GM23248 (cell line): ENCODE data around the gene PAK4. TPM values are rescaled to one million over a fixed set of nuclear protein-coding genes. Genes with fewer than 3 reads are reported as not detected.
A peak's percentile ranks its signal among the peaks of the same experiment; 100 is the strongest.

Source experiments
- DNase-seq: peaks from one replicate; pipeline ENCODE4 v3.0.0-alpha.2; 2015
- H2AFZ ChIP-seq: fragments of 200-600 bp; sonication (generic); 2 replicates; pipeline ENCODE4 v1.6.1; 2016; ENCODE audit warnings: antibody characterized with exemption
- H3F3A ChIP-seq: fragments of 200-600 bp; sonication (generic); 2 replicates; pipeline ENCODE4 v1.6.1; 2016; ENCODE audit warnings: mild to moderate bottlenecking, antibody characterized with exemption, mixed run types; ENCODE audit not compliant: insufficient read depth
- H3K27ac ChIP-seq: fragments of 200-600 bp; sonication (generic); 2 replicates; pipeline ENCODE4 v1.5.1; 2016; ENCODE audit warnings: mild to moderate bottlenecking
- H3K27me3 ChIP-seq: fragments of 200-600 bp; sonication (generic); replicated peaks from 2 replicates; pipeline ENCODE4 v1.6.1; 2016; ENCODE audit warnings: mild to moderate bottlenecking; ENCODE audit not compliant: insufficient read depth
- H3K36me3 ChIP-seq: fragments of 200-600 bp; sonication (generic); 2 replicates; pipeline ENCODE4 v1.6.1; 2016; ENCODE audit warnings: low read depth, mild to moderate bottlenecking
- H3K4me1 ChIP-seq: fragments of 200-600 bp; sonication (generic); 2 replicates; pipeline ENCODE4 v1.6.1; 2016; ENCODE audit warnings: mild to moderate bottlenecking; ENCODE audit not compliant: insufficient read depth
- H3K4me2 ChIP-seq: fragments of 200-600 bp; sonication (generic); one replicate; pipeline ENCODE4 v1.6.1; 2016; ENCODE audit warnings: mild to moderate bottlenecking; ENCODE audit not compliant: unreplicated experiment
- H3K4me3 ChIP-seq: fragments of 200-600 bp; sonication (generic); 2 replicates; pipeline ENCODE4 v1.5.1; 2016; ENCODE audit warnings: mild to moderate bottlenecking
- H3K79me2 ChIP-seq: fragments of 200-600 bp; sonication (generic); 2 replicates; pipeline ENCODE4 v1.6.1; 2016; ENCODE audit warnings: mild to moderate bottlenecking; ENCODE audit not compliant: insufficient read depth
- H3K9ac ChIP-seq: fragments of 200-600 bp; sonication (generic); 2 replicates; pipeline ENCODE4 v1.6.1; 2016; ENCODE audit warnings: mild to moderate bottlenecking
- H3K9me2 ChIP-seq: fragments of 200-600 bp; sonication (generic); 2 replicates; pipeline ENCODE4 v1.6.1; 2016; ENCODE audit warnings: mixed run types, mild to moderate bottlenecking, moderate library complexity; ENCODE audit not compliant: insufficient read depth
- H3K9me3 ChIP-seq: fragments of 200-600 bp; sonication (generic); one replicate; pipeline ENCODE4 v1.6.1; 2017; ENCODE audit warnings: low read depth
- H4K20me1 ChIP-seq: fragments of 200-600 bp; sonication (generic); 2 replicates; pipeline ENCODE4 v1.6.0; 2016; ENCODE audit not compliant: insufficient read depth
- EZH2 ChIP-seq: fragments of 200-600 bp; sonication (generic); IDR thresholded peaks from 2 replicates; pipeline ENCODE4 v1.6.1; 2018; ENCODE audit warnings: antibody characterized with exemption, mild to moderate bottlenecking; ENCODE audit not compliant: insufficient read depth, poor library complexity, severe bottlenecking
- EZH2phosphoT487 ChIP-seq: fragments of 200-600 bp; sonication (generic); IDR thresholded peaks from 2 replicates; pipeline ENCODE4 v1.6.1; 2018; ENCODE audit warnings: antibody characterized with exemption, moderate library complexity, mild to moderate bottlenecking, low read depth; ENCODE audit not compliant: insufficient read depth
- WGBS, 2 experiments: methylation state at CpG; one replicate each; pipeline ENCODE4 v1.1.6; 2015 to 2017; ENCODE audit warnings: low lambda C conversion rate in 2 of 2, low coverage in 1 of 2; ENCODE audit errors: missing lambda C conversion rate in 2 of 2; 5-methylcytosine and 5-hydroxymethylcytosine counted together
- in situ Hi-C: fragments of 300-500 bp; cut with MboI; formaldehyde crosslinking; loops from 2 replicates; pipeline ENCODE4 v1.15.0; 2020
- polyA plus RNA-seq: library from polyadenylated mRNA; unstranded; fragments of >200 nt; fragmentation: Nextera tagmentation; extraction: Ambion mirVana; gene quantifications from 2 replicates; pipeline ENCODE4 v1.2.1, GENCODE V29; 2016
- total RNA-seq: library from RNA; depleted of rRNA; stranded (reverse); fragments of >200 nt; shearing (Covaris generic); gene quantifications from 2 replicates; pipeline ENCODE4 v1.2.3, GENCODE V29; 2014

Gene PAK4
- total and polyA plus RNA-seq, 2 experiments from 2014 or later: 10.9 to 20.1 TPM

GRCh38 chr19:39157275-39157996 lies 31.9 kb downstream of the PAK4 start:
- no peak overlapping the region for H3K27ac ChIP-seq
- no peaks in the 10 kb centered on the region for H3K36me3 ChIP-seq
- H3K9me2 ChIP-seq: no peaks in the 10 kb centered on the region
- peaks cover 4% of the 10 kb centered on the region; the same call in 1 of the 2 replicates for H4K20me1 ChIP-seq
- H3K4me2 ChIP-seq: no peak overlapping the region
- H3K79me2 ChIP-seq: peaks cover 86% of the 10 kb centered on the region
- H3K27me3 ChIP-seq: no peaks in the 10 kb centered on the region
- peaks cover 8% of the 10 kb centered on the region; the same call in 1 of the 2 replicates for H3K4me1 ChIP-seq
- H3F3A ChIP-seq: no peaks in the 10 kb centered on the region
- DNase-seq: no peak
- H3K9ac ChIP-seq: no peak overlapping the region
- WGBS, 2 experiments: 75 to 76% methylated on average over 23 of the region's 23 CpGs
- in situ Hi-C loops: no loop called here
- H3K9me3 ChIP-seq: no peaks in the 10 kb centered on the region
- no peak overlapping the region for H2AFZ ChIP-seq
- TF ChIP-seq EZH2 (no peak), EZH2phosphoT487 (no peak)
- no peak overlapping the region for H3K4me3 ChIP-seq

DNA sequence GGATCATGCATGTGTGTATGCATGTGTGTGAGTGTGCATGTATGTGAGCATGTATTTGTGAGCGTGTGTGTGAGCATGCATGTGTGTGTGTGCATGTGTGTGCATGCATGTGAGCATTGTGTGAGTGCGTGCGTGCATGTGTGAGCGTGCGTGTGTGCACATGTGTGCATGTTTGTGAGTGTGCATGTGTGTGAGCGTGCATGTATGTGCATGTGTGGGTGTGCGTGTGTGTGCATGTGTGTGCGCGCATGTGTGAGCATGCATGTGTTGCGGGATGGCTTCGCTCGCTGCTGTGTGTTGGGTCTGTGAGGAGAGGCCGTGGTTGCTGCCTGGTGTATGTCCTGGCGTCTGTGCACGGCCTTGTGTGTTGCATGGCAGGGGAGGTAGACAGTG lies 32.4 kb downstream of the PAK4 start:
- TF ChIP-seq EZH2 (no peak), EZH2phosphoT487 (no peak)
- WGBS, 2 experiments: 89 to 90% methylated on average over 15 of the region's 15 CpGs
- Histone ChIP-seq H3K4me3 (no peak overlapping the region), H3F3A (no peaks in the 10 kb centered on the region), H3K36me3 (no peaks in the 10 kb centered on the region), H3K79me2 (peaks cover 86% of the 10 kb centered on the region), H3K4me2 (no peak overlapping the region), H3K9ac (no peak overlapping the region), H3K9me2 (no peaks in the 10 kb centered on the region), H3K27ac (no peak overlapping the region), H3K4me1 (peaks cover 8% of the 10 kb centered on the region; the same call in 1 of the 2 replicates), H2AFZ (no peak overlapping the region), H3K27me3 (no peaks in the 10 kb centered on the region), H4K20me1 (peaks cover 4% of the 10 kb centered on the region; the same call in 1 of the 2 replicates), H3K9me3 (no peaks in the 10 kb centered on the region)
- in situ Hi-C loops: no loop called here
- DNase-seq: no peak

- Histone ChIP-seq H3K9me3 (no peaks in the 10 kb centered on the region), H3K27me3 (no peaks in the 10 kb centered on the region), H2AFZ (no peak overlapping the region), H3K79me2 (peaks cover 87% of the 10 kb centered on the region), H3K9ac (no peak overlapping the region), H3K36me3 (no peaks in the 10 kb centered on the region), H3K4me1 (peaks cover 8% of the 10 kb centered on the region; the same call in 1 of the 2 replicates), H3F3A (no peaks in the 10 kb centered on the region), H4K20me1 (peaks cover 4% of the 10 kb centered on the region; the same call in 1 of the 2 replicates), H3K9me2 (no peaks in the 10 kb centered on the region), H3K4me3 (no peak overlapping the region), H3K27ac (no peak overlapping the region), H3K4me2 (no peak overlapping the region)
- TF ChIP-seq EZH2phosphoT487 (no peak), EZH2 (no peak)
- DNase-seq: no peak
- in situ Hi-C loops: no loop called here
- WGBS, 2 experiments: 91 to 94% methylated on average over 12 of the region's 12 CpGs
Observed at GRCh38 chr19:39158646-39159260, 33.2 kb downstream of the PAK4 start.

- no peak for TF ChIP-seq EZH2phosphoT487
- TF ChIP-seq EZH2: no peak
- Histone ChIP-seq H3K27ac (no peak overlapping the region), H3K4me3 (no peak overlapping the region), H4K20me1 (peaks cover 4% of the 10 kb centered on the region; the same call in 1 of the 2 replicates), H3K79me2 (peaks cover 83% of the 10 kb centered on the region), H3K9me2 (no peaks in the 10 kb centered on the region), H3K27me3 (no peaks in the 10 kb centered on the region), H3K36me3 (no peaks in the 10 kb centered on the region), H3K4me1 (peaks cover 8% of the 10 kb centered on the region; the same call in 1 of the 2 replicates), H3F3A (no peaks in the 10 kb centered on the region), H3K9me3 (no peaks in the 10 kb centered on the region), H3K9ac (no peak overlapping the region), H3K4me2 (no peak overlapping the region), H2AFZ (no peak overlapping the region)
- 18% methylated on average over 8 of the region's 8 CpGs for WGBS, 2 experiments
- in situ Hi-C loops: no loop called here
- peak; percentile 79 for DNase-seq
Observed at GRCh38 chr19:39160523-39160861, 34.9 kb downstream of the PAK4 start.
